Esophagus (tissue), 2 donors: ENCODE data around the gene PRKCSH. TPM values are rescaled to one million over a fixed set of nuclear protein-coding genes. Genes with fewer than 3 reads are reported as not detected.

Experiments used
- H3K27ac ChIP-seq, 2 donors: one replicate each; pipeline ENCODE4 v1.5.1; 2013; ENCODE audit warnings: low read depth in 2 of 2, mild to moderate bottlenecking in 2 of 2, inconsistent platforms in 1 of 2, low read length in 1 of 2, moderate library complexity in 1 of 2
- H3K27me3 ChIP-seq, 2 donors: one replicate each; pipeline ENCODE4 v1.6.1; 2013; ENCODE audit warnings: low read length in 2 of 2, control low read depth in 1 of 2, mild to moderate bottlenecking in 1 of 2; ENCODE audit not compliant: insufficient read depth in 2 of 2, control insufficient read depth in 1 of 2
- H3K36me3 ChIP-seq, 2 donors: one replicate each; pipeline ENCODE4 v1.6.1; 2013; ENCODE audit warnings: low read length in 1 of 2; ENCODE audit not compliant: control insufficient read depth in 2 of 2, insufficient read depth in 2 of 2
- H3K4me1 ChIP-seq, 2 donors: one replicate each; pipeline ENCODE4 v1.6.1; 2013; ENCODE audit warnings: low read length in 1 of 2; ENCODE audit not compliant: control insufficient read depth in 2 of 2, insufficient read depth in 2 of 2
- H3K4me3 ChIP-seq, 2 donors: one replicate each; pipeline ENCODE4 v1.5.1; 2013; ENCODE audit warnings: low read length in 2 of 2, mild to moderate bottlenecking in 2 of 2, low read depth in 1 of 2, moderate library complexity in 1 of 2
- H3K9me3 ChIP-seq, 2 donors: one replicate each; pipeline ENCODE4 v1.6.1; 2013; ENCODE audit warnings: mild to moderate bottlenecking in 2 of 2, low read depth in 1 of 2, low read length in 1 of 2, moderate library complexity in 1 of 2; ENCODE audit not compliant: control insufficient read depth in 2 of 2, insufficient read depth in 1 of 2
- WGBS, 2 donors: extraction: QIAGEN DNeasy Blood & Tissue Kit; methylation state at CpG; one replicate each; pipeline ENCODE4 v1.1.7; 2013; 5-methylcytosine and 5-hydroxymethylcytosine counted together
- polyA plus RNA-seq, 2 donors: library from polyadenylated mRNA; stranded (reverse); fragments of 200-250 nt; gene quantifications; one replicate each; pipeline ENCODE4 v1.2.3, GENCODE V29; 2013
- donor health status: healthy with polysubstance abuse.
- donor health status: Bipolar disorder and iron deficiency.

PRKCSH gene
- polyA plus RNA-seq, 2 donors = 76.7 to 86.9 TPM

DNA sequence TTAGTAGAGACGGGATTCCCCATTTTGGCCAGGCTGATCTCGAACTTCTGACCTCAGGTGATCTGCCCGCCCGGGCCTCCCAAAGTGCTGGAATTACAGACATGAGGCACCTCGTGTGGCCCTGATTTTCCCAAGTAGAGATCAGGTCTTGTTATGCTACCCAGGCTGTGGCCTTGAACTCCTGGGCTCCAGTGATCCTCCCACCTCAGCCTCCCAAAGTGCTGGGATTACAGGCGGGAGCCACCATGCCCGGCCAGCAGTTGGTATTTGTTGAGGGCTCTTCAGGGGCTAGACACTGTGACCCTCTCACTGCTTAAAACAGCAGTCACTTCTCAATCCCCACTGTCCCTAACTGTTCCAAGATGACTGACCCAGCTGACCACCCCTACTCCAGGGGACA is 53.9 kb downstream of the PRKCSH start:
- H3K27ac ChIP-seq = no peak overlapping the region
- H3K36me3 ChIP-seq = peaks cover 0 to 21% of the 10 kb centered on the region in 2 donors
- H3K4me1 ChIP-seq = no peaks in the 10 kb centered on the region
- no peak overlapping the region for H3K4me3 ChIP-seq
- H3K27me3 ChIP-seq = no peaks in the 10 kb centered on the region
- WGBS, 2 donors = 93 to 95% methylated on average over 7 of the region's 7 CpGs
- no peaks in the 10 kb centered on the region for H3K9me3 ChIP-seq

DNA sequence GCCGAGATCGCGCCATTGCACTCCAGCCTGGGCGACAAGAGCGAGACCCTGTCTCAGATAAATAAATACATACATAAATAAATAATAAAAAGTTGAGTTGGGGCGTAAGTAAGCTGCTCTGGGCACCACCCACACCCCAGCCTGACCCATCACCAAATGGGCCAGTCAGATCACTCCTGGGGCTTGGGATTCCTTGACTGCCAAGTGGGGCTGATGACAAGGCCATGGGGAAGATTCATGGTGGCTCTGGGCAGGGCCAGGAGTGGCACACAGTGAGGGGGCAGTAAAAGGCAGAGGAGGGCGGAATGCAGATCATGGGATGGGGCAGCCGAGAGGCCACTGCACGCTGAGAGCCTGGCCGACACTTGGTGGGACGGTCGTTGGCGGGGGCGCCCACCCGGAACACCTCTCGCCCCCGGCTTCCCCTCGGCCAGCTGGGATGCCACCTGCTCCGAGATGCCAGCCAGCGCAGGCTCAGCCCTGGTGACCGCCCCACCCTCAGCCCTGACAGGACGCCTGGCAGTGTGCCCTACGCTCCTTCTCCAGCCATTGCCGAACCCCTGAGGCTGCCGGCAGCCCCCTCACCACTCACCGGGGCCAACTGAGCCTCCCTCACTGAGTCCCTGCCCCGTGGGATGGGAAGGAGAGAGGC is 59.3 kb downstream of the PRKCSH start:
- no peaks in the 10 kb centered on the region for H3K9me3 ChIP-seq
- H3K36me3 ChIP-seq = peaks cover 0 to 27% of the 10 kb centered on the region in 2 donors
- peaks cover 0 to 2% of the 10 kb centered on the region in 2 donors for H3K4me1 ChIP-seq
- H3K4me3 ChIP-seq = no peak overlapping the region
- 94 to 96% methylated on average over 27 of the region's 27 CpGs for WGBS, 2 donors
- H3K27me3 ChIP-seq = no peaks in the 10 kb centered on the region
- no peak overlapping the region for H3K27ac ChIP-seq

DNA sequence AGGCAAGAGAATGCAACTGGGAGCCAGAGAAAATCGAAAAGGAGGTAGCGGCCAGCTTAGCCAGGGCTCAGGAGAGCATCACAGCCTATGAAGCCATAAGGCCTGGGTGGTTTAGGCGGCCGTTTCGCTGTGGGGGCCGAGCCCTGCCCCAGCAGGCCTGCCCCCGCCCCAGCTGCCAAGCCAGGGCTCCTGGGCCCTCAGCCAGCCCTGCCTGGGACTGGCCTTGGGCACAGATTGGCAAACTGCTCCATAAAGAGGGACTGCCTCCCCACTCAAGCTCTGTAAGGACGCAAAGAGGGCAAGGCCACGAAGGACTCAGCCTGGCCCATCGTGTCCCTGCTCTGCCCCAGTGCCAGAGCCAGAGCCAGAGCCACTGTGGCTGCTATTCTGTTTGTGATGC is 60.0 kb downstream of the PRKCSH start:
- no peak overlapping the region for H3K27ac ChIP-seq
- no peak overlapping the region for H3K4me3 ChIP-seq
- peaks cover 0 to 27% of the 10 kb centered on the region in 2 donors for H3K36me3 ChIP-seq
- 82 to 86% methylated on average over 10 of the region's 10 CpGs for WGBS, 2 donors
- H3K4me1 ChIP-seq = peaks cover 0 to 2% of the 10 kb centered on the region in 2 donors
- H3K9me3 ChIP-seq = no peaks in the 10 kb centered on the region
- H3K27me3 ChIP-seq = no peaks in the 10 kb centered on the region

DNA sequence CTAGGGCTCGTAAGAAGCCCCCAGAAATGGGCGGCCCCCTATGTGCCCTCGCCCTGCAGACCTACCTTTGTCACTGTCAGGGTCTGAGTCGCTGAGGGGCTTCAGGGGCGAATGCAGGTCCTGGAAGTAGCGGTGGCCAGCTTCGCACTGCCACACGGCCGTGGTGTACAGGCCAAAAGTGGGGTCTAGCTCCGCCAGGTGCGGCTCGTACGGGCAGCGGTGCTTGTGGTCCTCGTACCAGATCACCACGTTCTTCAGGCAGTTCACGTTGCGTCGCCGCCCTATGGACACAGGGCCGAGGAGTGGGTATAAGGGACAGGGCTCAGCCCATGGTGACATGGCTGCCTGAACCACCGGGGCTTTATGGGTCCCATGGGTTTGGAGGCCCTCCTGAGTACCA is 60.5 kb downstream of the PRKCSH start:
- no peaks in the 10 kb centered on the region for H3K27me3 ChIP-seq
- H3K4me1 ChIP-seq = peaks cover 0 to 2% of the 10 kb centered on the region in 2 donors
- H3K4me3 ChIP-seq = no peak overlapping the region
- 96% methylated on average over 22 of the region's 22 CpGs for WGBS, 2 donors
- no peaks in the 10 kb centered on the region for H3K9me3 ChIP-seq
- H3K27ac ChIP-seq = no peak overlapping the region
- H3K36me3 ChIP-seq = peaks cover 0 to 25% of the 10 kb centered on the region in 2 donors

DNA sequence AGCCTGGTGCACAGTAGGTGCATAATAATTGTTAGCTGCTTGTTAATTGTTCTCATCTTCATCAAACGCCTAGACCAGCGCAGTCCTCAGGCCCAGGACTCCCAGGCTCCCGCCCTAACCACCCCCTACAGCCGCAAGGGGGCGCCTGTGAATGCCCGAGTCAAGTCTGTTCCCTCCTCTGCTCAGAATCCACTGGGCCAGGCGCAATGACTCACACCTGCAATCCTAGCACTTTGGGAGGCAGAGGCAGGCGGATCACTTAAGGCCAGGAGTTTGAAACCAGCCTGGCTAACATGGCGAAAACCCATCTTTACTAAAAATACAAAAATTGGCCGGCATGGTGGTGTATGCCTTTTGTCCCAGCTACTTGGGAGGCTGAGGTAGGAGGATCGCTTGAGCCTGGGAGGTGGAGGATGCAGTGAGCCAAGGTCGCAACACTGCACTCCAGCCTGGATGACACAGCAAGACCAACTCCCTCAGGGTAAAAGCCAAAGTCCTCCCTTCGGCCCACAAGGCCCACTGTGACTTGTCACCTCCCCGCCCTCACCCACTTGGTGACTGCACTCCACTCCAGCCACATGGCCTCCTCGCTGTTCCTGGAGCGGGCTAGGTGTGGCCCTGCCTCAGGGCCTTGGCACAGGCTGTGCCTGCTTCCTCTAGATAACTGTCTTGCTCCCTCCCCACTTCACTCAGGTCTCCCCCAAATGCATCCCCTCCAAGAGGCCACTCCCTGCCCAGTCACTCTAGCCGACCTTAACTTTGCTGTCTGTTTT is 61.1 kb downstream of the PRKCSH start:
- no peak overlapping the region for H3K4me3 ChIP-seq
- H3K4me1 ChIP-seq = peaks cover 0 to 2% of the 10 kb centered on the region in 2 donors
- H3K27me3 ChIP-seq = no peaks in the 10 kb centered on the region
- 66 to 68% methylated on average over 17 of the region's 17 CpGs for WGBS, 2 donors
- peaks cover 0 to 24% of the 10 kb centered on the region in 2 donors for H3K36me3 ChIP-seq
- H3K9me3 ChIP-seq = no peaks in the 10 kb centered on the region
- no peak overlapping the region for H3K27ac ChIP-seq

DNA sequence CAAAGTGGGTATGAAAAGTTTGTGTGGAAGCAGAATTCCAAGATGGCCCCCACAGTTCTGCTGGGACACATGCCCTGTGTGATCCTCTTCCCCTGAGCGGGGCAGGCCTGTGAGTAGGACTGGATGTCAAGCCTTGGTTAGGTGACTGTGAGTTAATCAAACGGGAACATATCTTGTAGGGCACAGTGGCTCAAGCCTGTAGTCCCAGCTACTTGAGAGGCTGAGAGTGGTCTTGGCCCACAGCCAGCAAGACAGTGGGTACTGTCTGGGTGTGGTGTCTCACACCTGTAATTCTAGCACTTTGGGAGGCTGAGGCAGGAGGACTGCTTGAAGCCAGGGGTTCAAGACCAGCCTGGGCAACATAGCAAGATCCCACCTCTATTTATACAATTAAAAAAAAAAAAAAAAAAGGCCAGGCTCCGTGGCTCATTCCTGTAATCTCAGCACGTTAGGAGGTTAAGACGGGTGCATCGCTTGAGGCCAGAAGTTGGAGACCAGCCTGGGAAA is 63.8 kb downstream of the PRKCSH start:
- H3K36me3 ChIP-seq = peaks cover 0 to 20% of the 10 kb centered on the region in 2 donors
- H3K9me3 ChIP-seq = no peaks in the 10 kb centered on the region
- H3K4me1 ChIP-seq = peaks cover 0 to 2% of the 10 kb centered on the region in 2 donors
- no peak overlapping the region for H3K27ac ChIP-seq
- no peak overlapping the region for H3K4me3 ChIP-seq
- no peaks in the 10 kb centered on the region for H3K27me3 ChIP-seq
- 92 to 93% methylated on average over 6 of the region's 6 CpGs for WGBS, 2 donors

DNA sequence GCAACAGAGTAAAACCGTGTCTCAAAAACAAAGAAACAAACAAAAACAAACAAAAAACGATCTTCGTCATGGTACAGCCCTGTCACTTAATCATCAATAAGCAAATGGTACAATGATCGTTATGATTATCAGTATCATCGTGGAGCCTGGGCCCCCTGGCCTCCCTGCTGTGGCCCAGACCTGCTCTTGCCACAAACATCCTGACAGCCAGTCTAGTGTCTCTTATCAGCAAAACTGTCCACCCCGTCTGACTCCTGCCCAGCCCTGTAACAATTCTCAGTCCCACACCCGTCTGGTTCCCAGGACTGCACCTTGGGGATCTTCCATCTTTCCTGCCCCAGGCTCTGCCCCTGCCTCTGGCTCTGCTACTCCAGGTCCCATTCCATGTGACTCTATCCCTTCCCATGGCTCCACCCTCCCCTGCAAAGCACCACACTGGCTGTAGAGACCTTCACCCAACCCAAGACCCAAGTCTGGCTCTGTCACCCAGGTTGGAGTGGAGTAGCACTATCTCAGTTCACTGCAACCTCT is 64.5 kb downstream of the PRKCSH start:
- H3K27me3 ChIP-seq = no peaks in the 10 kb centered on the region
- H3K36me3 ChIP-seq = peaks cover 0 to 17% of the 10 kb centered on the region in 2 donors
- H3K9me3 ChIP-seq = no peaks in the 10 kb centered on the region
- H3K27ac ChIP-seq = no peak overlapping the region
- WGBS, 2 donors = 78 to 79% methylated on average over 7 of the region's 7 CpGs
- peaks cover 0 to 2% of the 10 kb centered on the region in 2 donors for H3K4me1 ChIP-seq
- no peak overlapping the region for H3K4me3 ChIP-seq

Other genes starting within 250 kb of the PRKCSH start
- 10 to 100 TPM; 33.1 to 53.9 TPM for gene KANK2, start 238.1 kb upstream of the PRKCSH start, polyA plus RNA-seq
- under 1 TPM in 1 of 2 donors, not detected in 1; 0.15 TPM for gene ANGPTL8, start 196.0 kb upstream of the PRKCSH start, polyA plus RNA-seq
- 10 to 100 TPM; 25.8 to 53.5 TPM for gene DOCK6, start 173.1 kb upstream of the PRKCSH start, polyA plus RNA-seq
- gene TSPAN16, start 139.5 kb upstream of the PRKCSH start, polyA plus RNA-seq = not detected
- 10 to 100 TPM; 21.7 to 25.7 TPM for gene RAB3D, start 96.0 kb upstream of the PRKCSH start, polyA plus RNA-seq
- 10 to 100 TPM; 39.8 to 67.1 TPM for gene TMEM205, start 89.4 kb upstream of the PRKCSH start, polyA plus RNA-seq
- 10 to 100 TPM; 22.5 to 47.6 TPM for gene CCDC159, start 89.1 kb upstream of the PRKCSH start, polyA plus RNA-seq
- gene PLPPR2, start 80.2 kb upstream of the PRKCSH start, polyA plus RNA-seq = 1 to 10 TPM; 7.3 to 8.6 TPM
- 1 to 10 TPM; 2.2 to 2.8 TPM for gene SWSAP1, start 61.0 kb upstream of the PRKCSH start, polyA plus RNA-seq
- gene EPOR, start 51.3 kb upstream of the PRKCSH start, polyA plus RNA-seq = 1 to 10 TPM; 1.2 to 1.4 TPM
- 1 to 10 TPM in 1 of 2 donors, under 1 TPM in 1; 0.87 to 3.6 TPM for gene RGL3, start 16.3 kb upstream of the PRKCSH start, polyA plus RNA-seq
- gene ODAD3, start 514 bp upstream of the PRKCSH start, polyA plus RNA-seq = under 1 TPM; 0.06 to 0.20 TPM
- gene ELAVL3, start 45.4 kb downstream of the PRKCSH start, polyA plus RNA-seq = not detected
- gene ZNF653, start 70.2 kb downstream of the PRKCSH start, polyA plus RNA-seq = 1 to 10 TPM; 6.2 to 9.2 TPM
- gene ECSIT, start 93.5 kb downstream of the PRKCSH start, polyA plus RNA-seq = 10 to 100 TPM; 36.3 to 41.2 TPM
- 100 to 1,000 TPM in 1 of 2 donors, 10 to 100 TPM in 1; 85.0 to 234 TPM for gene CNN1, start 103.2 kb downstream of the PRKCSH start, polyA plus RNA-seq
- gene ELOF1, start 123.6 kb downstream of the PRKCSH start, polyA plus RNA-seq = 10 to 100 TPM; 43.4 to 46.6 TPM
- gene ACP5, start 142.0 kb downstream of the PRKCSH start, polyA plus RNA-seq = 10 to 100 TPM; 23.5 to 33.9 TPM
- gene ZNF627, start 161.8 kb downstream of the PRKCSH start, polyA plus RNA-seq = 1 to 10 TPM; 2.5 to 3.0 TPM